ENCODE results near the gene PFKFB4. TPM values are rescaled to one million over a fixed set of nuclear protein-coding genes. Genes with fewer than 3 reads are reported as not detected.
"Not testable (repeated sequence)": the region's sequence is repeated elsewhere in the genome, so short reads cannot be mapped to it uniquely, and the experiment has no call there.

The PFKFB4 gene
- total RNA-seq, 5 donors from 2014 or later (not counting 1 experiment from before 2014, with no cell fraction given): 1.8 to 4.2 (median 2.4) TPM

- peaks cover 0 to under 1% (median 0%) of the 10 kb centered on the region in 3 donors for H3K4me1 Mint-ChIP-seq
- H3K4me3 Mint-ChIP-seq: no peak overlapping the region
- WGBS (ENCODE audit: insufficient coverage): no CpG with 5 or more reads among the region's 5 CpGs
- no peaks in the 10 kb centered on the region for H3K9me3 Mint-ChIP-seq
- no peak for DNase-seq
- H3K27ac ChIP-seq (ENCODE audit: low read length): no peak overlapping the region
- H3K36me3 ChIP-seq (ENCODE audit: control insufficient read depth in 2 of 2, extremely low read depth in 1 of 2, insufficient read depth in 1 of 2, low read length in 1 of 2): no peaks in the 10 kb centered on the region
- no peaks in the 10 kb centered on the region for H3K27me3 Mint-ChIP-seq
- ATAC-seq (replicated peaks in 1 of 4): no peak
- ChIA-PET POLR2A (no interaction called here), CTCF (no interaction called here)
- no peaks in the 10 kb centered on the region for H3K27me3 ChIP-seq (replicated peaks in 1 of 2; ENCODE audit: control insufficient read depth in 2 of 2, extremely low read depth in 1 of 2, insufficient read depth in 2 of 2, low read length in 1 of 2)
- no peak overlapping the region for H3K4me3 ChIP-seq (ENCODE audit: control insufficient read depth in 1 of 2, extremely low read depth in 1 of 2, low read length in 1 of 2)
- no peaks in the 10 kb centered on the region for H3K4me1 ChIP-seq (ENCODE audit: control insufficient read depth in 1 of 2, extremely low read depth in 1 of 2, insufficient read depth in 2 of 2, low read length in 2 of 2)
- peaks cover 6% of the 10 kb centered on the region for H3K36me3 Mint-ChIP-seq
- no peaks in the 10 kb centered on the region for H3K9me3 ChIP-seq
- no peak overlapping the region for H3K27ac Mint-ChIP-seq
Observed at GRCh38 chr3:48486952-48487351, 69.7 kb downstream of the PFKFB4 start.

GRCh38 chr3:48482822-48483221 lies 73.8 kb downstream of the PFKFB4 start:
- H3K9me3 ChIP-seq; ATAC-seq (replicated peaks in 1 of 4); H3K4me3 ChIP-seq (ENCODE audit: control insufficient read depth in 1 of 2, extremely low read depth in 1 of 2, low read length in 1 of 2); H3K27ac ChIP-seq (ENCODE audit: low read length); H3K27me3 ChIP-seq (replicated peaks in 1 of 2; ENCODE audit: control insufficient read depth in 2 of 2, extremely low read depth in 1 of 2, insufficient read depth in 2 of 2, low read length in 1 of 2); POLR2A ChIA-PET; H3K27ac Mint-ChIP-seq; H3K4me3 Mint-ChIP-seq; DNase-seq; H3K36me3 ChIP-seq (ENCODE audit: control insufficient read depth in 2 of 2, extremely low read depth in 1 of 2, insufficient read depth in 1 of 2, low read length in 1 of 2); H3K27me3 Mint-ChIP-seq; CTCF ChIA-PET; H3K9me3 Mint-ChIP-seq; H3K36me3 Mint-ChIP-seq: not testable (repeated sequence)
- peaks cover 25 to 30% (median 28%) of the 10 kb centered on the region in 3 donors for H3K4me1 Mint-ChIP-seq
- 100% methylated on average over 3 of the region's 6 CpGs for WGBS (ENCODE audit: insufficient coverage)
- H3K4me1 ChIP-seq (ENCODE audit: control insufficient read depth in 1 of 2, extremely low read depth in 1 of 2, insufficient read depth in 2 of 2, low read length in 2 of 2): peaks cover 6 to 29% of the 10 kb centered on the region in 2 experiments

GRCh38 chr3:48480891-48481290 lies 75.7 kb downstream of the PFKFB4 start:
- CTCF ChIA-PET; H3K36me3 ChIP-seq (ENCODE audit: control insufficient read depth in 2 of 2, extremely low read depth in 1 of 2, insufficient read depth in 1 of 2, low read length in 1 of 2); H3K27ac Mint-ChIP-seq; ATAC-seq (replicated peaks in 1 of 4); H3K9me3 ChIP-seq; H3K4me3 Mint-ChIP-seq; H3K27ac ChIP-seq (ENCODE audit: low read length); H3K27me3 Mint-ChIP-seq; POLR2A ChIA-PET; H3K27me3 ChIP-seq (replicated peaks in 1 of 2; ENCODE audit: control insufficient read depth in 2 of 2, extremely low read depth in 1 of 2, insufficient read depth in 2 of 2, low read length in 1 of 2); DNase-seq; H3K36me3 Mint-ChIP-seq; H3K9me3 Mint-ChIP-seq; H3K4me3 ChIP-seq (ENCODE audit: control insufficient read depth in 1 of 2, extremely low read depth in 1 of 2, low read length in 1 of 2): not testable (repeated sequence)
- WGBS (ENCODE audit: insufficient coverage): 100% methylated on average over 1 of the region's 11 CpGs
- peaks cover 40 to 48% (median 43%) of the 10 kb centered on the region in 3 donors for H3K4me1 Mint-ChIP-seq
- peaks cover 6 to 46% of the 10 kb centered on the region in 2 experiments for H3K4me1 ChIP-seq (ENCODE audit: control insufficient read depth in 1 of 2, extremely low read depth in 1 of 2, insufficient read depth in 2 of 2, low read length in 2 of 2)

- DNase-seq: peak; percentile 38 to 77 (median 65)
- peaks cover 6% of the 10 kb centered on the region for H3K36me3 Mint-ChIP-seq
- Histone ChIP-seq H3K27ac (ENCODE audit: low read length) (peak overlapping the region; percentile 89), H3K4me3 (ENCODE audit: control insufficient read depth in 1 of 2, extremely low read depth in 1 of 2, low read length in 1 of 2) (peak overlapping the region in 1 of 2 donors; percentile 53), H3K36me3 (ENCODE audit: control insufficient read depth in 2 of 2, extremely low read depth in 1 of 2, insufficient read depth in 1 of 2, low read length in 1 of 2) (peaks cover 0 to 12% of the 10 kb centered on the region in 2 donors), H3K9me3 (no peaks in the 10 kb centered on the region), H3K27me3 (replicated peaks in 1 of 2; ENCODE audit: control insufficient read depth in 2 of 2, extremely low read depth in 1 of 2, insufficient read depth in 2 of 2, low read length in 1 of 2) (no peaks in the 10 kb centered on the region), H3K4me1 (ENCODE audit: control insufficient read depth in 1 of 2, extremely low read depth in 1 of 2, insufficient read depth in 2 of 2, low read length in 2 of 2) (peaks cover 6 to 61% of the 10 kb centered on the region in 2 experiments)
- H3K27me3 Mint-ChIP-seq: no peaks in the 10 kb centered on the region
- ChIA-PET CTCF (interaction anchor here in 1 of 2 donors (3.6 kb wide), 1 partner anchor 43 kb away, joined by 12 read pairs; no protein-coding TSS in a partner anchor), POLR2A (interaction anchor here in 1 of 2 donors (0.5 to 0.7 kb wide), 2 partner anchors 16 to 17 kb away, joined by 3 to 8 read pairs; no protein-coding TSS in a partner anchor)
- H3K27ac Mint-ChIP-seq: peak overlapping the region; percentile 98
- H3K4me3 Mint-ChIP-seq: peak overlapping the region; percentile 77 to 83 (median 82)
- 8% methylated on average over 17 of the region's 19 CpGs for WGBS (ENCODE audit: insufficient coverage)
- peaks cover 49 to 57% (median 50%) of the 10 kb centered on the region in 3 donors for H3K4me1 Mint-ChIP-seq
- ATAC-seq (replicated peaks in 1 of 4): peak; percentile 87 to 89 (median 88)
- H3K9me3 Mint-ChIP-seq: no peaks in the 10 kb centered on the region
Observed at GRCh38 chr3:48478626-48479555, 77.7 kb downstream of the PFKFB4 start.

- Histone ChIP-seq H3K36me3 (ENCODE audit: control insufficient read depth in 2 of 2, extremely low read depth in 1 of 2, insufficient read depth in 1 of 2, low read length in 1 of 2) (peaks cover 0 to 12% of the 10 kb centered on the region in 2 donors), H3K9me3 (no peaks in the 10 kb centered on the region), H3K4me3 (ENCODE audit: control insufficient read depth in 1 of 2, extremely low read depth in 1 of 2, low read length in 1 of 2) (peak overlapping the region in 1 of 2 donors; percentile 53), H3K27ac (ENCODE audit: low read length) (peak overlapping the region; percentile 89), H3K4me1 (ENCODE audit: control insufficient read depth in 1 of 2, extremely low read depth in 1 of 2, insufficient read depth in 2 of 2, low read length in 2 of 2) (peaks cover 13 to 70% of the 10 kb centered on the region in 2 experiments), H3K27me3 (replicated peaks in 1 of 2; ENCODE audit: control insufficient read depth in 2 of 2, extremely low read depth in 1 of 2, insufficient read depth in 2 of 2, low read length in 1 of 2) (no peaks in the 10 kb centered on the region)
- ChIA-PET POLR2A (interaction anchor here in 1 of 2 donors (0.5 kb wide), 1 partner anchor 17 kb away, joined by 3 read pairs; no protein-coding TSS in a partner anchor), CTCF (interaction anchor here in 1 of 2 donors (3.6 kb wide), 1 partner anchor 42 kb away, joined by 12 read pairs; no protein-coding TSS in a partner anchor)
- H3K4me3 Mint-ChIP-seq: peak overlapping the region; percentile 77 to 83 (median 82)
- H3K36me3 Mint-ChIP-seq: peaks cover 6% of the 10 kb centered on the region
- H3K27me3 Mint-ChIP-seq: no peaks in the 10 kb centered on the region
- peaks cover 57 to 65% (median 57%) of the 10 kb centered on the region in 3 donors for H3K4me1 Mint-ChIP-seq
- H3K27ac Mint-ChIP-seq: peak overlapping the region; percentile 98
- no peaks in the 10 kb centered on the region for H3K9me3 Mint-ChIP-seq
- DNase-seq (no peak), ATAC-seq (replicated peaks in 1 of 4) (no peak)
- WGBS (ENCODE audit: insufficient coverage): 100% methylated on average over 2 of the region's 9 CpGs
Observed at GRCh38 chr3:48477959-48478520, 78.6 kb downstream of the PFKFB4 start.

GRCh38 chr3:48476426-48477053 lies 80.1 kb downstream of the PFKFB4 start:
- Histone ChIP-seq H3K4me3 (ENCODE audit: control insufficient read depth in 1 of 2, extremely low read depth in 1 of 2, low read length in 1 of 2) (no peak overlapping the region), H3K27me3 (replicated peaks in 1 of 2; ENCODE audit: control insufficient read depth in 2 of 2, extremely low read depth in 1 of 2, insufficient read depth in 2 of 2, low read length in 1 of 2) (no peaks in the 10 kb centered on the region), H3K27ac (ENCODE audit: low read length) (peak overlapping the region; percentile 89), H3K4me1 (ENCODE audit: control insufficient read depth in 1 of 2, extremely low read depth in 1 of 2, insufficient read depth in 2 of 2, low read length in 2 of 2) (peaks cover 15 to 84% of the 10 kb centered on the region in 2 experiments), H3K9me3 (no peaks in the 10 kb centered on the region), H3K36me3 (ENCODE audit: control insufficient read depth in 2 of 2, extremely low read depth in 1 of 2, insufficient read depth in 1 of 2, low read length in 1 of 2) (peaks cover 0 to 12% of the 10 kb centered on the region in 2 donors)
- H3K27me3 Mint-ChIP-seq: no peaks in the 10 kb centered on the region
- no peak overlapping the region for H3K4me3 Mint-ChIP-seq
- CTCF ChIA-PET: interaction anchor here in 1 of 2 donors (0.6 to 3.6 kb wide), 3 partner anchors 16 to 802 kb away, joined by 3 to 12 read pairs (median 5); no protein-coding TSS in a partner anchor
- H3K27ac Mint-ChIP-seq: peak overlapping the region; percentile 98
- POLR2A ChIA-PET: interaction anchor here (0.5 to 0.6 kb wide), 2 partner anchors 41 to 231 kb away, joined by 3 to 4 read pairs; no protein-coding TSS in a partner anchor
- peaks cover 6% of the 10 kb centered on the region for H3K36me3 Mint-ChIP-seq
- H3K9me3 Mint-ChIP-seq: no peaks in the 10 kb centered on the region
- H3K4me1 Mint-ChIP-seq: peaks cover 58 to 68% (median 62%) of the 10 kb centered on the region in 3 donors
- DNase-seq: no peak
- ATAC-seq (replicated peaks in 1 of 4): no peak
- WGBS (ENCODE audit: insufficient coverage): 91% methylated on average over 9 of the region's 9 CpGs
